GM12878 (cell line): ENCODE data around the gene TMPRSS9. TPM values are rescaled to one million over a fixed set of nuclear protein-coding genes. Genes with fewer than 3 reads are reported as not detected.
"Not testable (repeated sequence)": the region's sequence is repeated elsewhere in the genome, so short reads cannot be mapped to it uniquely, and the experiment has no call there.

Source experiments
- ATAC-seq: fragments of 200-7000 bp; cut with Tn5 transposase; 3 replicates; pipeline ENCODE4 v1.9.1; 2020; ENCODE audit warnings: mild to moderate bottlenecking, moderate library complexity
- BruUV-seq: library from RNA; stranded (reverse); fragments of 400-500 nt; replicated peaks from 2 replicates; lab custom pipeline; 2021; lab: Mats Ljungman, UMichigan
- CTCF ChIA-PET: fragments of 300-600 bp; sonication (Branson Sonifier 250); formaldehyde crosslinking; extraction: SDS; loops from one replicate; lab custom pipeline; 2021; ENCODE audit warnings: inconsistent platforms; lab: Yijun Ruan, JAX
- POLR2A ChIA-PET: fragments of 350-600 bp; formaldehyde crosslinking; extraction: SDS; loops from one replicate; lab custom pipeline; 2021; ENCODE audit warnings: inconsistent platforms; lab: Charles Lee
- RAD21 ChIA-PET: fragments of 300-600 bp; sonication (Branson Sonifier 250); formaldehyde crosslinking; loops from one replicate; lab custom pipeline; 2023; ENCODE audit warnings: antibody characterized with exemption; ENCODE audit not compliant: unreplicated experiment; lab: Charles Lee
- SMC1A ChIA-PET: fragments of 300-600 bp; sonication (Branson Sonifier 250); formaldehyde crosslinking; loops from one replicate; lab custom pipeline; 2023; ENCODE audit not compliant: unreplicated experiment, uncharacterized antibody; lab: Charles Lee
- DNase-seq: peaks from one replicate; pipeline ENCODE4 v3.0.0-alpha.2; 2011; ENCODE audit warnings: low read depth, low spot score
- FAIRE-seq: peaks from 3 replicates; lab custom pipeline; 2011; peaks lifted over from hg19 to GRCh38; lab: Jason Lieb, UNC
- H2AFZ ChIP-seq: 2 replicates; pipeline ENCODE4 v1.6.0; 2011; ENCODE audit warnings: low read depth, low read length, control low read depth; ENCODE audit not compliant: control insufficient read depth
- H3K27ac ChIP-seq: 2 replicates; pipeline ENCODE4 v1.5.1; 2011; ENCODE audit warnings: control low read depth; ENCODE audit not compliant: control insufficient read depth, insufficient read depth
- H3K27me3 ChIP-seq, 2 experiments: replicated peaks in 1 of 2; 2 replicates each; pipeline versions ENCODE4 v1.6.0 to v1.6.1; 2011; ENCODE audit warnings: low read length in 1 of 2; ENCODE audit not compliant: control insufficient read depth in 2 of 2, insufficient read depth in 2 of 2
- H3K36me3 ChIP-seq, 2 experiments: 2 replicates each; pipeline ENCODE4 v1.5.1; 2011; ENCODE audit warnings: low read length in 1 of 2; ENCODE audit not compliant: control insufficient read depth in 2 of 2, insufficient read depth in 2 of 2
- H3K4me1 ChIP-seq: 2 replicates; pipeline ENCODE4 v1.6.1; 2011; ENCODE audit warnings: mild to moderate bottlenecking, low read length, moderate library complexity, mixed read lengths; ENCODE audit not compliant: control insufficient read depth, insufficient read depth
- H3K4me2 ChIP-seq: 2 replicates; pipeline ENCODE4 v1.6.0; 2011; ENCODE audit warnings: control low read depth; ENCODE audit not compliant: control insufficient read depth, insufficient read depth
- H3K4me3 ChIP-seq: fragments of 200-600 bp; sonication (generic); 2 replicates; pipeline ENCODE4 v1.5.1; 2016
- H3K79me2 ChIP-seq: 2 replicates; pipeline ENCODE4 v1.6.0; 2011; ENCODE audit warnings: low read length; ENCODE audit not compliant: control insufficient read depth, insufficient read depth
- H3K9ac ChIP-seq: 2 replicates; pipeline ENCODE4 v1.8.0; 2011; ENCODE audit warnings: low read length, control low read depth, mixed read lengths; ENCODE audit not compliant: control insufficient read depth, insufficient read depth
- H3K9me3 ChIP-seq: replicated peaks from 3 replicates; pipeline ENCODE4 v1.5.1; 2011; ENCODE audit warnings: mild to moderate bottlenecking, low read length; ENCODE audit not compliant: control insufficient read depth, insufficient read depth
- H4K20me1 ChIP-seq: 2 replicates; pipeline ENCODE4 v1.6.0; 2011; ENCODE audit not compliant: control insufficient read depth, insufficient read depth
- BCLAF1 ChIP-seq: fragments of 450-650 bp; IDR thresholded peaks from 2 replicates; pipeline ENCODE4 v1.6.1; 2017; ENCODE audit warnings: antibody characterized with exemption, mild to moderate bottlenecking, moderate library complexity
- BRCA1 ChIP-seq: IDR thresholded peaks from 2 replicates; pipeline ENCODE4 v1.6.1; 2011; ENCODE audit warnings: low read depth, low read length, improper control_type of control experiment
- EP300 ChIP-seq, 2 experiments: fragments of 150-350 bp in 1 of 2; IDR thresholded peaks; 2 replicates each; pipeline ENCODE4 v1.6.1; 2011 to 2012; ENCODE audit warnings: low read depth in 2 of 2, low read length in 2 of 2, borderline replicate concordance in 1 of 2, improper control_type of control experiment in 1 of 2, inconsistent platforms in 1 of 2; ENCODE audit not compliant: control insufficient read depth in 1 of 2
- IRF3 ChIP-seq: fragments of 450-650 bp; IDR thresholded peaks from 2 replicates; pipeline ENCODE4 v1.6.1; 2014; ENCODE audit warnings: mild to moderate bottlenecking
- KAT2A ChIP-seq: conservative IDR thresholded peaks from 2 replicates; pipeline ENCODE4 v1.6.1; 2011; ENCODE audit warnings: low read depth, low read length; ENCODE audit not compliant: control insufficient read depth
- MYB ChIP-seq: fragments of 150-350 bp; IDR thresholded peaks from 2 replicates; pipeline ENCODE4 v1.6.1; 2014; ENCODE audit warnings: mild to moderate bottlenecking, low read depth, low read length, borderline replicate concordance
- MYC ChIP-seq: IDR thresholded peaks from 2 replicates; pipeline ENCODE4 v1.6.1; 2011; ENCODE audit warnings: mild to moderate bottlenecking, low read length, moderate library complexity, inconsistent platforms; ENCODE audit not compliant: insufficient read depth, insufficient replicate concordance, insufficient read length, severe bottlenecking
- PAX5 ChIP-seq: IDR thresholded peaks from 2 replicates; pipeline ENCODE4 v1.6.1; 2011; ENCODE audit warnings: low read depth, low read length, borderline replicate concordance
- USF2 ChIP-seq: IDR thresholded peaks from 2 replicates; pipeline ENCODE4 v1.6.1; 2011; ENCODE audit warnings: low read depth, low read length, improper control_type of control experiment, borderline replicate concordance
- ZSCAN29 ChIP-seq: fragments of 450-650 bp; IDR thresholded peaks from 2 replicates; pipeline ENCODE4 v1.6.1; 2017; ENCODE audit warnings: mild to moderate bottlenecking, moderate library complexity
- WGBS: methylation state at CpG from one replicate; pipeline ENCODE4 v1.1.6; 2016; ENCODE audit warnings: low lambda C conversion rate; ENCODE audit not compliant: insufficient replicate concordance, insufficient coverage; ENCODE audit errors: missing lambda C conversion rate; 5-methylcytosine and 5-hydroxymethylcytosine counted together
- in situ Hi-C: fragments of 300-500 bp; cut with MboI; formaldehyde crosslinking; loops from 9 replicates; pipeline ENCODE4 v1.14.3; 2018; ENCODE audit warnings: mixed read lengths
- intact Hi-C: fragments of 100-400 bp; cut with micrococcal nuclease; formaldehyde crosslinking; loops from one replicate; pipeline ENCODE4 v1.14.2; 2022; ENCODE audit not compliant: unreplicated experiment
- polyA plus RNA-seq, 11 experiments: library from polyadenylated mRNA; depleted of rRNA in 4 of 11; unstranded in 6 of 11; stranded (reverse) in 5 of 11; fragments of >200 nt; fragmentation: Nextera tagmentation in 4 of 11; fragmentation: Illumina TruSeq in 1 of 11; extraction: Ambion mirVana in 4 of 11; extraction: Trizol in 1 of 11; gene quantifications; 1 replicate in 1 of 11; 2 replicates in 10 of 11; pipeline versions ENCODE4 v1.2.1 to v1.2.3, GENCODE V29; 2011 to 2016; ENCODE audit warnings: inconsistent platforms in 2 of 11, missing spikeins in 2 of 11, low read depth in 1 of 11
- total RNA-seq, 4 experiments: library from RNA; depleted of rRNA in 3 of 4; stranded (reverse); fragments of >200 nt in 3 of 4; fragmentation: Illumina TruSeq in 1 of 4; extraction: Trizol in 1 of 4; gene quantifications; 2 replicates each; pipeline versions ENCODE4 v1.2.1 to v1.2.3, GENCODE V29; 2013 to 2021

The TMPRSS9 gene
- total and polyA plus RNA-seq, 10 of the 15 experiments (the other 5 are each of a cell fraction or from before 2014, with no cell fraction given), result 0.24 TPM; not detected in 9

- no peak for TF ChIP-seq MYC
- no peak for TF ChIP-seq EP300 (IDR thresholded peaks at IDR 0.05; ENCODE audit: borderline replicate concordance in 1 of 2, control insufficient read depth in 1 of 2, low read depth in 2 of 2, low read length in 2 of 2)
- TF ChIP-seq PAX5, result no peak
- TF ChIP-seq MYB, result no peak
- TF ChIP-seq ZSCAN29, result no peak
- TF ChIP-seq BCLAF1, result no peak
- TF ChIP-seq IRF3, result no peak
- TF ChIP-seq BRCA1, result no peak
- no peak for TF ChIP-seq KAT2A
- TF ChIP-seq USF2, result no peak
Observed at GRCh38 chr19:2462635-2463421, 102.8 kb downstream of the TMPRSS9 start (continued).

GRCh38 chr19:2463694-2464093 lies 103.6 kb downstream of the TMPRSS9 start:
- POLR2A ChIA-PET, H3K27ac ChIP-seq, H3K27me3 ChIP-seq, H3K4me2 ChIP-seq, H3K9me3 ChIP-seq, H3K79me2 ChIP-seq, H3K4me1 ChIP-seq, H3K9ac ChIP-seq, FAIRE-seq, in situ Hi-C loops, H4K20me1 ChIP-seq, H3K4me3 ChIP-seq, H3K36me3 ChIP-seq, BruUV-seq, DNase-seq, H2AFZ ChIP-seq, ATAC-seq: not testable (repeated sequence)
- SMC1A ChIA-PET, result interaction anchor here (0.9 to 1.5 kb wide), 2 partner anchors 9 to 157 kb away, joined by 3 read pairs; no protein-coding TSS in a partner anchor
- 75% methylated on average over 5 of the region's 5 CpGs for WGBS
- CTCF ChIA-PET, result interaction anchor here (0.9 to 1.4 kb wide), 3 partner anchors 150 to 189 kb away, joined by 3 read pairs; no protein-coding TSS in a partner anchor
- RAD21 ChIA-PET, result interaction anchor here (1.7 kb wide), 1 partner anchor 13 kb away, joined by 7 read pairs; the partner anchor contains the start of gene GADD45B
- intact Hi-C loops, result loop anchor here (10.0 kb wide), 1 partner anchor 281 kb away; the partner anchor contains the start of gene SLC39A3
